Right renal pelvis (tissue), 4 donors: ENCODE data around the gene BCL11B. TPM values are rescaled to one million over a fixed set of nuclear protein-coding genes. Genes with fewer than 3 reads are reported as not detected.
"Not testable (repeated sequence)": the region's sequence is repeated elsewhere in the genome, so short reads cannot be mapped to it uniquely, and the experiment has no call there.

Experiments
- DNase-seq, 4 donors: peaks; one replicate each; pipeline ENCODE4 v3.0.0-alpha.2; 2013; ENCODE audit warnings: low read depth in 4 of 4, low spot score in 3 of 4, missing footprints in 1 of 4
- polyA plus RNA-seq, 4 donors: library from polyadenylated mRNA; unstranded; fragments of 120-200 nt; gene quantifications; one replicate each; pipeline ENCODE4 v1.2.1, GENCODE V29; 2013; ENCODE audit not compliant: insufficient read length in 4 of 4

BCL11B gene
- polyA plus RNA-seq, 4 donors, result 2.3 to 2.6 (median 2.4) TPM

- no peak for DNase-seq
These were observed 84.9 kb downstream of the BCL11B start for GRCh38 chr14:99186956-99187690.

DNA sequence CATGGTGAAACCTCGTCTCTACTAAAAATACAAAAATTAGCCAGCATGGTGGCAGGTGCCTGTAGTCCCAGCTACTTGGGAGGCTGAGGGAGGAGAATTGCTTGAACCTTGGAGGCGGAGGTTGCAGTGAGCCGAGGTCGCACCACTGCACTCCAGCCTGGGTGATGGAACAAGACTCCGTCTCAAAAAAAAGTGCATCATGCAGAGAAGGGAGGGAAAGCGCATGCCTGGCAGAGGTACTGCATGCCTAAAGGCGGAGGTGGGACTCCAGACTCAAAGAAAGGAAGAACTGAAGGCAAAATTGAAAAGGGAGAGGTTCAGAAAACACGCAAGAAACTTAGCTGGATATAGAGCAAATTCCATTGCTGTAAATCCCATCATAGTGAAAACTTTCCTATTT lies 85.7 kb downstream of the BCL11B start:
- not testable (repeated sequence) for DNase-seq

DNA sequence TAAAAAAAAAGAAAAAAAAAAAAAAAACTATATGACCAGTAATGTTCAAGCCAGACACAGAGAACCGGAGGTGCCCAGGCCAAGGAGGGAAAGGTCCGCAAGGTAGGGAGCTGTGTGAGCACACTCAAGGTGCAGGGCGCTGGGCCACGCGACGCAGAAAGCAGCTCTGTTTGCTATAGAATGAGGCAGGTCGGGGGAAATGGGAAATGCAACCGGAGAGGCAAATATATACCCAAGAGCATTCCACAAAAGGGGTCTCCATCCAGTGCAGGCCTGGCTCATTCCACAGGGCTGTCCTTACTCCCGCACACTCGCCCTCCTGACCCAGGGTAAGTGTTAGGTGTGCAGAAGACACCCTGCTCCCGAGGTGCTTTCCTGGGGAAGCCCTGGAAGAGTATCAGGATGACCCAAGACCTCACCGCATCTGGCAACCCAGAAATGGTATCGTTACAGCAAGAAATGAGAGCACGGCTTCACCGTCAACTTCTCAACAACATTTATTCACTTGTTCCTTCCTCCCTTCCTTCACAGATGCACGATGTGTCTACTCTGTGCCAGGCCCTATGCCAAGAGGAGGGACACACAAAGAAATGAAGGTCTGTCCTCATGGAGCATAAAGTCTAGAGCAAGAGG lies 86.4 kb downstream of the BCL11B start:
- no peak for DNase-seq

DNA sequence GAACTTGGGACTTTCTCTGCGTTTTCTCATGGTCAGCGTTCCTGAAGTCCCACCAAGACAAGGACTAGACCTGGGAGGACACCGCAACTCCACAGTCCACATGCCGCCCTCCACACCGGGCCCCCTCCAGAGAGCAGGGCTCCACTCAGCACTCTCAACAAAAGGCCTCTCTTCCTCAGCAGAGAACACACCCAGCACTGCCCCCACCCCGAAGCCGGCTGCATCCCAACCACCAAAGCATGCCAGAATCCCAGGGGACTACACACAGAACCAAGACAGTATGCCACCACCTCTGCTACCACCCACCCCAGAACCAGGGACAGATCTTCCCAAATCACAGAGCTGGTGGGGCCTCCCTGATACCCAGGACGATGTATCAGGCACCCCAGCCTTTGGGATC lies 88.3 kb downstream of the BCL11B start:
- no peak for DNase-seq

GRCh38 chr14:99183311-99183710 lies 88.7 kb downstream of the BCL11B start:
- DNase-seq, result no peak

GRCh38 chr14:99182548-99183250 lies 89.3 kb downstream of the BCL11B start:
- no peak for DNase-seq

DNA sequence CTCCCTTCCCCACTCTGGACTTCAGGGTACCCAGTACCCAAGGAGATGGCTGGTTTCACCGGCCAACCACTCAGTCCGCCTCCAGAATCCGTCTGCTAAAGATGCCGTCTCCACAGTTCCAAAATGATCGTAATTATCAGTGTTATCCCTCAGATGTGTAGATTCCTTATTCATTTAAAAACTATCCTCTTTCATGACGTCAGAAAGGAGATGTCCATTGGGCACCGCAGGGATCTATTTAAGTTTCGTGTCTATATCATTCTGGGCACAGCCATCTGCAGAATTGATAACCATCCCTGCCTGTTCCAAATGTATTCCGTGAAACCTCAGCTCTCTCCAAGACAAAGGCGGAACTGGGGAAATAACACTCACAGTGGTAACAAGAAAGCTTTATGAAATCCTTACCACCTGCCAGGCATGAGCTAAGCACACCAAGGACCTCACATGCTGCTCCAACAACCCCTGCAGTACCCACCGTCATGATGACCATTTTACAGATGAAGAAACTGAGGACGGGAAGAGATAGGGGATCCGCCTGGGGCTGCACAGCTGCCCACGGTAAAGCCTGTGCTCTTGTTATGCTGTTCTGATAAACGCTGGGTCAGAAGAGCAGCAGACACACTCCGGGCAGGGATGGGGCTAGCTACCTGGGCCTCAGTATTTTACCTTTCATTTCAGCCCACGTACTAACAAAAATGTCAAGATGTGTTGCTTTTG lies 90.0 kb downstream of the BCL11B start:
- no peak for DNase-seq

DNA sequence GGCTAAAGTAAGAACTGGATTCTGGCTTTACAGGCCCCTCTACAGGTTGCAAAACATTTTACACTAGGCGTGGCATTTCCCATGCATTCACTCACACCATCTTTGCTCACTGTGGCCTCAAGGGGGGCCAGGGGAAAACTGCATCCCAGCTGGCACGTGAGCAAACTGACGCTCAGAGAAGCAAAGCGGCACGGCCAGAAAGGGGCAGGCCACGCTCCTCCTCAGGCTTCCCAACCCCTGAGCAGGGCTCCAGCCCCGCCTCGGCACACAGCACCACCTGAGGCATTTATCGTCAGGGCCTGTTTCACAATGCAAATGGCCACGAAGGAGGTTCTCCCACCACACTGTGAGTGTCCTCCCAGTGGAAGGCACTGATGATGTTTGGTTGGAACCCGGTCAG lies 90.8 kb downstream of the BCL11B start:
- DNase-seq, result no peak

DNA sequence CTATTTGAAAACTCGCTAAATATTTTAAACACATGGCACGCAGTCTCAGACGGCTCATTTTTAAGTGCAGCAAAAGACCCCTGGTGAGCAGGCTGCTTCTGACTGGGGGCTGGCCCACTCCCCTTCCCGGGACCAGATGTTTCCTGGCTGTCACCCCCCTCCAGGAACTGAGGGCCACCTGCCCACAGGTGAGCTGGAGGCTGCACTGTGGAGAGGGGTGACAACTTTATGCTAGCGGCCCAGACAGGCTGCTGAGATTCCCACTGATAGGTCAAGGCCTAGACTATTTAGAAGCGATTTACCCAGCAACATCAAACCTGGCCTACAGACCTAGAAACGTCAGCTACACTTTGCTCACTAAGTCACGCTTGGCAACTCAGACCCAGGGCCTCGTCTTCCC lies 92.1 kb downstream of the BCL11B start:
- no peak for DNase-seq

DNA sequence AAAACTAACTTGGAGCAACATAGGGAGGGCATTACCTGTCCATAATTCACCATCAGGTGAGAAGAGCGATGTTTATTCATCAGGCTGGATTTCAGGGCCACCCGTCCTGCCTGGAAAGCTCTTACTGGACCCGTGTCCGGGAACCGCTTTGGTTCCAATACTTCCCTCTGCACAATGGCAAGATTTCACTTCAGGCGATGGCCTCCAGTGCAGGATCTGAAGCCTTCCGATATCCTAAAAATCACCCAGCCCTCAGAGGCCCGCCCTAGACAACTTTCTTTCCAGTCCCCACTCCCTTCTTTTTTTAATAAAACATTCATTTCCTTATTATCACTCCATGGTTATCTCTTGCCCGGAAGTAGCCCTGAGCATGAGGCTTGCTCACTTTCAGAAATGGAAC lies 92.5 kb downstream of the BCL11B start:
- no peak for DNase-seq

DNA sequence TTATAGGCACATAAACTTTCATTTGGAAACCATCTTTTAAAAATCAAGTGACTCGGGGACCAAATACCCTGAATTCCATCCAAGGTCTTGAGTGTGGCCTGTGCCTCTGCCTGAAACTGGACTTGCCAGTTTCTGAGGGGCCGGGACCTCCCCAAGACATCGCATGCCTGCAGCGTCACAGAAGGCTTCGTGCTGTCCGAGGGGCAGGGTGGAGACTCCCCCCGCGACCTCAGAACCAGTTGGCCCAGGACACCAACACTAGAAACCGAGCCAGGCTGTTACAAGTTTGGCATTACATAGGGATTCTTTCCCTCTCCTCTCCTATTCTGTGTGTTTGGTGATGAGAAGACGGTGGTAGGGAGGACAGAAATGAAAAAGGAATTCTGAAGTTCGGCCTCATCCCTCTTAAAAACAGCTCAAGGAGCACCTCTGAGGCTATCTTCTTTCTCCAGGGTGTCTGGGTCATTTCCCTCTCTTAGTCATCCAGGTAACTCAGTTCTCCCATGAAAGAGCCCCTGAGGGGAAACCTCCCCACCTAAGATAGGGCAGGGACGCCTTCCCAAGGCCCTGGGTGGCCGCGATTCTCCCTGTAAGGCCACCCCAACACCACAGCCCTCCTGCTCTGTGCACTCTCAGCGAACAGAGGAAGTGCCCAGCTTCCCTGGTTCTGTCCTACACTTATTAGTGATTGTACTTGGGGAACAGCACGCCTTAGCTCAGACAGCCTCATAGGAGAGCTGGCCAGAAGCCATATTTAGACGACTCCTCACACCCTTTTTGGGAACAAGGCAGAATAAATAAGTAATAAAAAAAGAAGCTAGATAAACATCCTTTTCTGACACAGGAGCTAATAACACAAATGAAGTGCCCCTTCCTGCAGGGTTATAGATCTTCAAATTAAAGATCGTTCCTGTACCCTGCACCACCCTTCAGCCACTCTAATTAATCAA lies 93.8 kb downstream of the BCL11B start:
- no peak for DNase-seq

DNA sequence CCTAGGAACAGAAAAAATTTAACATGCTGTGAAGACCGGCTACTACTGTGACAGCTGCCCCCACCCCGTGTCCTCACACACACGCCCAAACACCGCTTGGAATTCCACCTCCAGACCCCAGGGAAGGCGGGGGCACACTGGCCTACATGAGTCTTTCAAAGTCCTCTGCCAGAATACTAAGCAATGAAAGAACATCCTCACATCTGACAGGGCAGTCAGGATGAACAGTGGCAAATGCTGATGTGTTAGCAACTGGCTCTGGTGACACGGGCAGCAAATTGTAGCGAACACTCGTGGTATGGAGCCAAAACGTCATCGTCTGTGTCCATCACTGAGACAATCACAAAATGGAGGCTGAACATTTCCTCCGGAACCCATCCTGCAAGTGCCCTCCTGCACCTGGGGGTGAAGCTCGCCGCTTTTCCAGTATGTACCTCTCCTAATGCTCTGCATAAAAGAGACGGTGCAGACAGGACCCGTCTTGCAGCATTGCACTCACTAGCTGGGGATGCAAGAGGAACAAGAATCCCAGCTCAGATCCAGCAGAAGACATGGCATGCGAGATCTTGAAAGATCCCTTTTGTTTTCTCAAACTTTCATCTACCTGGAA lies 94.8 kb downstream of the BCL11B start:
- DNase-seq, result no peak

- DNase-seq, result no peak
These were observed 95.6 kb downstream of the BCL11B start for GRCh38 chr14:99176156-99176945.

- DNase-seq, result no peak
These were observed 96.5 kb downstream of the BCL11B start for GRCh38 chr14:99175331-99176155.

DNA sequence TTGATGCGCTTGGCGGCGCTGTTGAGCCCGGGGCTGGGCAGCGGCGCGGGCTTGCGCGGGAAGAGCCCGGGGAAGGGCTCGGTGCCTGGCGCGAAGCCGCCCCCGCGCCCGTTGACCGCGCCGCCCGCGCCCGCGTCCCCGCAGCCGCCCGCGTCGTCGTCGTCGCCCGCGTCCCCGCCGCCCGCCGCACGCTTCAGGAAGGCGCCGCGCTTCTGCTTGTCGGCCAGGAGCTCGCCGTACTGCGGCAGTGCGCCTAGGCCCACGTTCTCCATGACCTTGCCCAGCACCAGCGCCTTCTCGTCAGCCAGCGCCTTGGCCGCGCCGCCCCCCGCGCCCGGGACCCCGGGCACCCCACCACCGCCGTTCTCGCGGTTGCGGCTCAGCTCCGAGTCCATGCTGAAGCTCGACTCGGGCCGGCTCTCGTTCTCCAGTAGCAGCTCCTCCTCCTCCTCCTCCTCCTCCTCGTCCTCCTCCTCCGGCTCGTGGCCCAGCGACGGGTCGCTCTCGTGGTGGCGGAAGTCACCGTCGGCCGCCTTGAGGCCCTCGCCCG lies 97.2 kb downstream of the BCL11B start:
- DNase-seq, result no peak

GRCh38 chr14:99174081-99174769 lies 97.8 kb downstream of the BCL11B start:
- DNase-seq, result no peak

DNA sequence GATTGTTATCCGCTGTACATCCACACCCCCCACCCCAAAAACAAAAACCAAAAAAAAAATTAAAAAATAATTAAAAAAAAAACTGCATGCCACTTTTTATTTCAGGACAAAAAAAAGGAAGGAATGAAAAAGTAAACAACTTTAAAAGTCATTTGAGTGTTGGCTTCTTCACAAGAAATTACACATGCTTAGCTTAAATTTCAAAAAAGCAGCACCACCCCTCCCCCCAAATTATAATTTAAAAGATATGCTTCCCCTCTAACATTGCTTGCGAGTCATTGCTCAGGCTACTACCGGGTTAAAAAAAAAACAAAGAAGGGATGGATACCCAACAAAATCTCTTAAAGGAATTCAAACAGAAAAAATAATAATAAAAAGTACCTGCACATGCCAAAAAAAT lies 98.5 kb downstream of the BCL11B start:
- no peak for DNase-seq
